ENCODE data around the gene BCL11B.
"Not testable (repeated sequence)": the region's sequence is repeated elsewhere in the genome, so short reads cannot be mapped to it uniquely, and the experiment has no call there.

BCL11B gene

GRCh38 chr14:99194736-99195135 lies 77.3 kb downstream of the BCL11B start:
- DNase-seq, result no peak

- no peak for DNase-seq
These were observed 77.9 kb downstream of the BCL11B start for GRCh38 chr14:99194136-99194535.

GRCh38 chr14:99192830-99193229 lies 79.2 kb downstream of the BCL11B start:
- DNase-seq, result no peak

GRCh38 chr14:99192028-99192621 lies 79.9 kb downstream of the BCL11B start:
- no peak for DNase-seq

- DNase-seq, result no peak
These were observed 80.5 kb downstream of the BCL11B start for GRCh38 chr14:99191395-99192027.

GRCh38 chr14:99190696-99191394 lies 81.2 kb downstream of the BCL11B start:
- no peak for DNase-seq

GRCh38 chr14:99189201-99189801 lies 82.7 kb downstream of the BCL11B start:
- no peak for DNase-seq

- no peak for DNase-seq
These were observed 83.2 kb downstream of the BCL11B start for GRCh38 chr14:99188731-99189191.

- DNase-seq, result no peak
These were observed 84.1 kb downstream of the BCL11B start for GRCh38 chr14:99187858-99188257.

- DNase-seq, result no peak
These were observed 84.9 kb downstream of the BCL11B start for GRCh38 chr14:99186956-99187690.

- not testable (repeated sequence) for DNase-seq
These were observed 85.7 kb downstream of the BCL11B start for GRCh38 chr14:99186336-99186735.

GRCh38 chr14:99185436-99186068 lies 86.4 kb downstream of the BCL11B start:
- DNase-seq, result no peak

GRCh38 chr14:99183716-99184115 lies 88.3 kb downstream of the BCL11B start:
- DNase-seq, result no peak

- DNase-seq, result no peak
These were observed 88.7 kb downstream of the BCL11B start for GRCh38 chr14:99183311-99183710.

- DNase-seq, result no peak
These were observed 89.3 kb downstream of the BCL11B start for GRCh38 chr14:99182548-99183250.

- no peak for DNase-seq
These were observed 90.0 kb downstream of the BCL11B start for GRCh38 chr14:99181804-99182520.

GRCh38 chr14:99181241-99181640 lies 90.8 kb downstream of the BCL11B start:
- DNase-seq, result no peak

GRCh38 chr14:99179946-99180345 lies 92.1 kb downstream of the BCL11B start:
- no peak for DNase-seq

GRCh38 chr14:99179506-99179905 lies 92.5 kb downstream of the BCL11B start:
- DNase-seq, result no peak

GRCh38 chr14:99177886-99178835 lies 93.8 kb downstream of the BCL11B start:
- DNase-seq, result no peak
